HAP-1 (cell line): Measurements from ENCODE around the gene PCDHGA1.
"Not testable (repeated sequence)": the region's sequence is repeated elsewhere in the genome, so short reads cannot be mapped to it uniquely, and the experiment has no call there.

Source experiments
- DNase-seq, 2 experiments: peaks; one replicate each; pipeline ENCODE4 v3.0.0-alpha.2; 2016 to 2020; ENCODE audit warnings: low spot score in 2 of 2
- H3K27me3 ChIP-seq: fragments of 250-450 bp; sonication (Bioruptor Pico); 2 replicates; pipeline ENCODE4 v1.5.1; 2020; ENCODE audit warnings: low read depth, mild to moderate bottlenecking, moderate library complexity
- H3K36me3 ChIP-seq: fragments of 250-450 bp; sonication (Bioruptor Pico); replicated peaks from 2 replicates; pipeline ENCODE4 v1.5.1; 2020; ENCODE audit warnings: mild to moderate bottlenecking
- H3K4me1 ChIP-seq: fragments of 250-450 bp; sonication (Bioruptor Pico); 2 replicates; pipeline ENCODE4 v1.5.1; 2020; ENCODE audit warnings: mild to moderate bottlenecking
- H3K4me3 ChIP-seq: fragments of 250-450 bp; sonication (Bioruptor Pico); 2 replicates; pipeline ENCODE4 v1.5.1; 2020; ENCODE audit warnings: mild to moderate bottlenecking, moderate library complexity
- H3K9me3 ChIP-seq: fragments of 250-450 bp; sonication (Bioruptor Pico); 2 replicates; pipeline ENCODE4 v1.5.1; 2020; ENCODE audit warnings: mild to moderate bottlenecking, moderate library complexity
- in situ Hi-C: fragments of 300-500 bp; cut with MboI; formaldehyde crosslinking; loops from 3 replicates; pipeline ENCODE4 v1.14.3; 2020; ENCODE audit warnings: low sequenced_read_pairs, inconsistent platforms, mixed read lengths

The PCDHGA1 gene

GRCh38 chr5:141330299-141331080 is at the start of gene PCDHGA1:
Gene PCDHGA1 (plus strand): TSS chr5:141330514.
- no peaks in the 10 kb centered on the region for H3K9me3 ChIP-seq
- no peaks in the 10 kb centered on the region for H3K27me3 ChIP-seq
- H3K36me3 ChIP-seq: no peaks in the 10 kb centered on the region
- peak; percentile 31 to 66 for DNase-seq
- H3K4me1 ChIP-seq: no peaks in the 10 kb centered on the region
- no peak within 1 kb of the TSS for H3K4me3 ChIP-seq
- in situ Hi-C loops: no loop called here

GRCh38 chr5:141298376-141298775 is 31.9 kb upstream of the PCDHGA1 start:
- no peaks in the 10 kb centered on the region for H3K9me3 ChIP-seq
- in situ Hi-C loops: no loop called here
- no peak overlapping the region for H3K4me3 ChIP-seq
- no peaks in the 10 kb centered on the region for H3K4me1 ChIP-seq
- no peaks in the 10 kb centered on the region for H3K27me3 ChIP-seq
- no peak for DNase-seq
- H3K36me3 ChIP-seq: no peaks in the 10 kb centered on the region

- Histone ChIP-seq H3K4me3 (no peak within 1 kb of the TSS), H3K27me3 (no peaks in the 10 kb centered on the region), H3K36me3 (no peaks in the 10 kb centered on the region), H3K9me3 (no peaks in the 10 kb centered on the region), H3K4me1 (no peaks in the 10 kb centered on the region)
- in situ Hi-C loops: no loop called here
- DNase-seq: no peak
These were observed 26.6 kb upstream of the PCDHGA1 start, which contains the start of gene SLC25A2 for GRCh38 chr5:141303756-141304155. Gene SLC25A2 (minus strand): TSS chr5:141304049. CDS start chr5:141303865, 184 bp downstream.

- in situ Hi-C loops: no loop called here
- no peak for DNase-seq
- no peaks in the 10 kb centered on the region for H3K27me3 ChIP-seq
- H3K9me3 ChIP-seq: no peaks in the 10 kb centered on the region
- H3K4me1 ChIP-seq: no peaks in the 10 kb centered on the region
- H3K36me3 ChIP-seq: no peaks in the 10 kb centered on the region
- no peak overlapping the region for H3K4me3 ChIP-seq
These were observed 23.7 kb upstream of the PCDHGA1 start for GRCh38 chr5:141306630-141307029.

GRCh38 chr5:141313711-141314110 is 16.6 kb upstream of the PCDHGA1 start:
- in situ Hi-C loops: no loop called here
- no peaks in the 10 kb centered on the region for H3K27me3 ChIP-seq
- peaks cover 3% of the 10 kb centered on the region for H3K9me3 ChIP-seq
- no peak for DNase-seq
- H3K36me3 ChIP-seq: no peaks in the 10 kb centered on the region; the same call in 1 of the 2 replicates
- no peaks in the 10 kb centered on the region for H3K4me1 ChIP-seq
- H3K4me3 ChIP-seq: no peak overlapping the region

GRCh38 chr5:141316963-141317362 is 13.4 kb upstream of the PCDHGA1 start:
- in situ Hi-C loops, DNase-seq, H3K4me3 ChIP-seq, H3K27me3 ChIP-seq, H3K36me3 ChIP-seq, H3K4me1 ChIP-seq: not testable (repeated sequence)
- H3K9me3 ChIP-seq: peaks cover 14% of the 10 kb centered on the region

- in situ Hi-C loops: no loop called here
- H3K4me3 ChIP-seq: no peak overlapping the region
- no peak for DNase-seq
- H3K9me3 ChIP-seq: peaks cover 14% of the 10 kb centered on the region
- H3K4me1 ChIP-seq: no peaks in the 10 kb centered on the region; the same call in 1 of the 2 replicates
- peaks cover 9% of the 10 kb centered on the region for H3K36me3 ChIP-seq
- no peaks in the 10 kb centered on the region for H3K27me3 ChIP-seq
These were observed 11.1 kb upstream of the PCDHGA1 start for GRCh38 chr5:141319202-141319601.

- H3K36me3 ChIP-seq: peaks cover 9% of the 10 kb centered on the region
- H3K4me1 ChIP-seq: no peaks in the 10 kb centered on the region; the same call in 1 of the 2 replicates
- in situ Hi-C loops: no loop called here
- H3K27me3 ChIP-seq: no peaks in the 10 kb centered on the region
- H3K9me3 ChIP-seq: peaks cover 14% of the 10 kb centered on the region
- no peak for DNase-seq
- peak overlapping the region; percentile 90 for H3K4me3 ChIP-seq
These were observed 10.6 kb upstream of the PCDHGA1 start for GRCh38 chr5:141319699-141320098.

- peak within 1 kb of the TSS; percentile 90 for H3K4me3 ChIP-seq
- in situ Hi-C loops: no loop called here
- H3K4me1 ChIP-seq: no peaks in the 10 kb centered on the region; the same call in 1 of the 2 replicates
- H3K9me3 ChIP-seq: peaks cover 14% of the 10 kb centered on the region
- peak; percentile 82 to 92 for DNase-seq
- H3K36me3 ChIP-seq: peaks cover 9% of the 10 kb centered on the region
- H3K27me3 ChIP-seq: no peaks in the 10 kb centered on the region
These were observed 9.8 kb upstream of the PCDHGA1 start, which contains the start of gene TAF7 for GRCh38 chr5:141320225-141321169. Gene TAF7 (minus strand): TSS chr5:141320784. CDS start chr5:141320044, 740 bp downstream.

GRCh38 chr5:141322261-141322660 is 8.1 kb upstream of the PCDHGA1 start:
- H3K4me3 ChIP-seq: no peak overlapping the region
- H3K4me1 ChIP-seq: no peaks in the 10 kb centered on the region; the same call in 1 of the 2 replicates
- no peak for DNase-seq
- no peaks in the 10 kb centered on the region for H3K27me3 ChIP-seq
- in situ Hi-C loops: no loop called here
- H3K36me3 ChIP-seq: peaks cover 9% of the 10 kb centered on the region
- H3K9me3 ChIP-seq: peaks cover 14% of the 10 kb centered on the region

- DNase-seq: no peak
- no peak overlapping the region for H3K4me3 ChIP-seq
- in situ Hi-C loops: no loop called here
These were observed 4.0 kb upstream of the PCDHGA1 start for GRCh38 chr5:141326088-141326854.

GRCh38 chr5:141328231-141328630 is 2.1 kb upstream of the PCDHGA1 start:
- in situ Hi-C loops: no loop called here
- H3K9me3 ChIP-seq: no peaks in the 10 kb centered on the region
- H3K4me1 ChIP-seq: no peaks in the 10 kb centered on the region
- no peak for DNase-seq
- no peaks in the 10 kb centered on the region for H3K36me3 ChIP-seq
- no peaks in the 10 kb centered on the region for H3K27me3 ChIP-seq
- no peak overlapping the region for H3K4me3 ChIP-seq

More at GRCh38 chr5:141326088-141326854, 4.0 kb upstream of the PCDHGA1 start:
- Histone ChIP-seq H3K27me3 (no peaks in the 10 kb centered on the region), H3K36me3 (no peaks in the 10 kb centered on the region), H3K4me1 (no peaks in the 10 kb centered on the region; the same call in 1 of the 2 replicates), H3K9me3 (no peaks in the 10 kb centered on the region)

GRCh38 chr5:141332571-141332970 is 2.3 kb downstream of the PCDHGA1 start:
- H3K9me3 ChIP-seq, H3K4me1 ChIP-seq, DNase-seq, in situ Hi-C loops, H3K27me3 ChIP-seq, H3K4me3 ChIP-seq, H3K36me3 ChIP-seq: not testable (repeated sequence)
